GM20431 (cell line): ENCODE results near the gene ZNF48.

Experiments used
- in situ Hi-C: fragments of 300-500 bp; cut with MseI, MboI; formaldehyde crosslinking; loops from one replicate; pipeline ENCODE4 v1.15.0; 2020; ENCODE audit warnings: low sequenced_read_pairs; ENCODE audit not compliant: unreplicated experiment

Gene ZNF48

GRCh38 chr16:30397776-30398660 lies 2.8 kb downstream of the ZNF48 start:
- in situ Hi-C loops: no loop called here

GRCh38 chr16:30398661-30399434 lies 3.6 kb downstream of the ZNF48 start:
- in situ Hi-C loops: no loop called here

- in situ Hi-C loops: no loop called here
Measured at GRCh38 chr16:30399435-30400186, 4.4 kb downstream of the ZNF48 start.

- in situ Hi-C loops: no loop called here
Measured at GRCh38 chr16:30401768-30402425, 6.7 kb downstream of the ZNF48 start.

GRCh38 chr16:30406795-30407101 lies 11.5 kb downstream of the ZNF48 start:
- in situ Hi-C loops: no loop called here

GRCh38 chr16:30407102-30407803 lies 12.0 kb downstream of the ZNF48 start, which contains the start of gene ZNF771:
Gene ZNF771 (plus strand): TSS chr16:30407606. CDS start chr16:30408054, 448 bp downstream.
- in situ Hi-C loops: no loop called here

- in situ Hi-C loops: no loop called here
Measured at GRCh38 chr16:30407804-30408534, 12.7 kb downstream of the ZNF48 start.

GRCh38 chr16:30409125-30410060 lies 14.2 kb downstream of the ZNF48 start:
- in situ Hi-C loops: no loop called here

- in situ Hi-C loops: no loop called here
Measured at GRCh38 chr16:30413112-30413806, 18.0 kb downstream of the ZNF48 start.

GRCh38 chr16:30414159-30414558 lies 18.9 kb downstream of the ZNF48 start:
- in situ Hi-C loops: no loop called here

- in situ Hi-C loops: no loop called here
Measured at GRCh38 chr16:30416047-30416603, 20.9 kb downstream of the ZNF48 start.

GRCh38 chr16:30416624-30417528 lies 21.7 kb downstream of the ZNF48 start:
- in situ Hi-C loops: no loop called here

GRCh38 chr16:30417529-30418349 lies 22.5 kb downstream of the ZNF48 start:
- in situ Hi-C loops: no loop called here

GRCh38 chr16:30418350-30419181 lies 23.3 kb downstream of the ZNF48 start:
- in situ Hi-C loops: no loop called here
